Transverse colon (tissue), 4 donors: Measurements from ENCODE around the gene MAP1A. TPM values are rescaled to one million over a fixed set of nuclear protein-coding genes. Genes with fewer than 3 reads are reported as not detected.

ENCODE experiments used
- DNase-seq: peaks from one replicate; pipeline ENCODE4 v3.0.0-alpha.2; 2019
- H3K27ac ChIP-seq, 4 donors: fragments of 200-600 bp; sonication (generic); 2 replicates each; pipeline ENCODE4 v1.5.1; 2016 to 2018; ENCODE audit warnings: inconsistent platforms in 4 of 4
- H3K27me3 ChIP-seq: fragments of 200-600 bp; sonication (generic); 2 replicates; pipeline ENCODE4 v1.5.1; 2017; ENCODE audit warnings: inconsistent platforms
- H3K36me3 ChIP-seq, 4 donors: fragments of 200-600 bp; sonication (generic); 2 replicates each; pipeline ENCODE4 v1.5.1; 2017 to 2019; ENCODE audit warnings: inconsistent platforms in 4 of 4
- H3K4me1 ChIP-seq, 4 donors: fragments of 200-600 bp; sonication (generic); 2 replicates each; pipeline ENCODE4 v1.5.1; 2017 to 2020; ENCODE audit warnings: inconsistent platforms in 4 of 4
- H3K4me3 ChIP-seq, 4 donors: fragments of 200-600 bp; sonication (generic); 1 replicate in 1 of 4; 2 replicates in 3 of 4; pipeline versions ENCODE4 v1.5.1 to v1.6.1; 2017 to 2019; ENCODE audit warnings: inconsistent platforms in 4 of 4
- H3K9me3 ChIP-seq, 2 donors: fragments of 200-600 bp; sonication (generic); 2 replicates each; pipeline ENCODE4 v1.5.1; 2017 to 2019; ENCODE audit warnings: inconsistent platforms in 2 of 2
- EP300 ChIP-seq: sonication (generic); formaldehyde crosslinking; IDR thresholded peaks from one replicate; pipeline ENCODE4 v1.6.1; 2017; ENCODE audit warnings: antibody characterized with exemption, low read depth
- POLR2A ChIP-seq: fragments of 450-650 bp; IDR thresholded peaks from one replicate; pipeline ENCODE4 v1.6.1; 2016; ENCODE audit warnings: antibody characterized with exemption, mild to moderate bottlenecking, moderate library complexity
- POLR2AphosphoS5 ChIP-seq, 3 donors: sonication (generic); formaldehyde crosslinking; IDR thresholded peaks; one replicate each; pipeline ENCODE4 v1.6.1; 2016; ENCODE audit warnings: antibody characterized with exemption in 3 of 3
- WGBS, 2 donors: methylation state at CpG; one replicate each; pipeline ENCODE4 v1.1.5; 2018; ENCODE audit warnings: low coverage in 1 of 2; 5-methylcytosine and 5-hydroxymethylcytosine counted together
- in situ Hi-C, 4 donors: fragments of 200-750 bp; cut with MboI; loops; one replicate each; pipeline versions ENCODE4 v1.15.0 to v1.15.1; 2017; ENCODE audit warnings: low sequenced_read_pairs in 3 of 4, low pct_ligation_motif_present in 1 of 4, low pct_unique_long_range_greater_than_20kb in 1 of 4
- intact Hi-C: fragments of 100-400 bp; cut with DNase I; formaldehyde crosslinking; loops from one replicate; pipeline ENCODE4 v1.15.1; 2023; ENCODE audit warnings: low total_unique reads
- total RNA-seq, 4 donors: library from RNA; depleted of rRNA; stranded (reverse); fragments of >200 nt; gene quantifications; one replicate each; pipeline ENCODE4 v1.1.0, GENCODE V29; 2016
- TF ChIP-seq, protein P1 (sequence below), 5 experiments: fragments of 200-600 bp in 3 of 5; fragments of 450-650 bp in 2 of 5; sonication (generic) in 3 of 5; IDR thresholded peaks; 1 replicate in 2 of 5; 2 replicates in 3 of 5; pipeline ENCODE4 v1.5.1; 2016 to 2017; ENCODE audit warnings: antibody characterized with exemption in 5 of 5, inconsistent platforms in 3 of 5, mild to moderate bottlenecking in 2 of 5, moderate library complexity in 1 of 5

Gene MAP1A
- total RNA-seq, 4 donors from 2014 or later: 6.3 to 14.6 (median 9.8) TPM

DNA sequence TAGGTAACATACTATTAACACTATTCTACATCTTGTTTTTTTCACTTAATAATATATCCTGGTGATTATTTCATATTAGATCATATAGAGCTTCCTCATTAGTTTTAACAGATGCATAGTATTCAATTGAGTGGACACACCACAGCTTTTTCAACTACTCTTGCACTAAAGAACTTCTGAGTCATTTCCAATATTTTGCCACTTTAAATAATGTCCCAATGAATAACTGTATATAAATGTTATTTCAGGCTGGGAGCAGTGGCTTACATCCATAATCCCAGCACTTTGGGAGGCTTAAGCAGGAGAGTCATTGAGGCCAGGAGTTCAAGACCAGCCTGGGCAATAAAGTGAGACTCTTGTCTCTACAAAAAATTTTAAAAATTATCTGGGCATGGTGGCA lies 26.9 kb downstream of the MAP1A start:
- H3K36me3 ChIP-seq: peaks cover 0 to 14% (median 5%) of the 10 kb centered on the region in 4 donors
- peaks cover 0 to 4% of the 10 kb centered on the region in 2 donors for H3K9me3 ChIP-seq
- H3K27me3 ChIP-seq: no peaks in the 10 kb centered on the region
- TF ChIP-seq EP300 (no peak), POLR2A (no peak), POLR2AphosphoS5 (IDR thresholded peaks at IDR 0.05) (no peak)
- TF ChIP-seq, protein P1, sequence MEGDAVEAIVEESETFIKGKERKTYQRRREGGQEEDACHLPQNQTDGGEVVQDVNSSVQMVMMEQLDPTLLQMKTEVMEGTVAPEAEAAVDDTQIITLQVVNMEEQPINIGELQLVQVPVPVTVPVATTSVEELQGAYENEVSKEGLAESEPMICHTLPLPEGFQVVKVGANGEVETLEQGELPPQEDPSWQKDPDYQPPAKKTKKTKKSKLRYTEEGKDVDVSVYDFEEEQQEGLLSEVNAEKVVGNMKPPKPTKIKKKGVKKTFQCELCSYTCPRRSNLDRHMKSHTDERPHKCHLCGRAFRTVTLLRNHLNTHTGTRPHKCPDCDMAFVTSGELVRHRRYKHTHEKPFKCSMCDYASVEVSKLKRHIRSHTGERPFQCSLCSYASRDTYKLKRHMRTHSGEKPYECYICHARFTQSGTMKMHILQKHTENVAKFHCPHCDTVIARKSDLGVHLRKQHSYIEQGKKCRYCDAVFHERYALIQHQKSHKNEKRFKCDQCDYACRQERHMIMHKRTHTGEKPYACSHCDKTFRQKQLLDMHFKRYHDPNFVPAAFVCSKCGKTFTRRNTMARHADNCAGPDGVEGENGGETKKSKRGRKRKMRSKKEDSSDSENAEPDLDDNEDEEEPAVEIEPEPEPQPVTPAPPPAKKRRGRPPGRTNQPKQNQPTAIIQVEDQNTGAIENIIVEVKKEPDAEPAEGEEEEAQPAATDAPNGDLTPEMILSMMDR (IDR thresholded peaks at IDR 0.05): no peak
- no peak overlapping the region for H3K27ac ChIP-seq
- DNase-seq: no peak
- intact Hi-C loops: no loop called here
- no peaks in the 10 kb centered on the region for H3K4me1 ChIP-seq
- H3K4me3 ChIP-seq: no peak overlapping the region
- in situ Hi-C loops: no loop called here

DNA sequence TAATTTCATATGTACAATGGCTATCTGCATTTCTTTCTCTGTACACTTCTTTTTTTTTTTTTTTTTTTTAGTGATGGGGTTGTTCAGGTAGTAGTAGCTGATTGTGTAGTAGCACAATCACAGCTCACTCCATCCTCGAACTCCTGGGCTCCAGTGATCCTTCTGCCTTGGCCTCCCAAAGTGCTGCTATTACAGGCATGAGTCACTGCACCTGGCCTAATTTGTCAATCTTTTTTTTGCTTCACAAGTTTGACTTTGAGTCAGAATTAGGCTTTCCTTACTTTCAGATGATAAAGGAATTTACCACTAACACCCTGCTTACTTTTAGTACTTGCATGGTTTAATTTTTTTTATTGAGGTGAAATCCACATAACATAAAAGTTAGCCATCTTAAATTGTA lies 28.0 kb downstream of the MAP1A start:
- Histone ChIP-seq H3K36me3 (peaks cover 0 to 14% (median 5%) of the 10 kb centered on the region in 4 donors), H3K4me3 (no peak overlapping the region), H3K27ac (no peak overlapping the region), H3K27me3 (no peaks in the 10 kb centered on the region), H3K9me3 (peaks cover 0 to 4% of the 10 kb centered on the region in 2 donors), H3K4me1 (no peaks in the 10 kb centered on the region)
- TF ChIP-seq EP300: no peak
- no peak for TF ChIP-seq POLR2A
- TF ChIP-seq, protein P1 (IDR thresholded peaks at IDR 0.05): no peak
- no peak for TF ChIP-seq POLR2AphosphoS5 (IDR thresholded peaks at IDR 0.05)
- in situ Hi-C loops (no loop called here), intact Hi-C loops (no loop called here)
- 89 to 100% methylated on average over 1 of the region's 1 CpG for WGBS, 2 donors
- no peak for DNase-seq

DNA sequence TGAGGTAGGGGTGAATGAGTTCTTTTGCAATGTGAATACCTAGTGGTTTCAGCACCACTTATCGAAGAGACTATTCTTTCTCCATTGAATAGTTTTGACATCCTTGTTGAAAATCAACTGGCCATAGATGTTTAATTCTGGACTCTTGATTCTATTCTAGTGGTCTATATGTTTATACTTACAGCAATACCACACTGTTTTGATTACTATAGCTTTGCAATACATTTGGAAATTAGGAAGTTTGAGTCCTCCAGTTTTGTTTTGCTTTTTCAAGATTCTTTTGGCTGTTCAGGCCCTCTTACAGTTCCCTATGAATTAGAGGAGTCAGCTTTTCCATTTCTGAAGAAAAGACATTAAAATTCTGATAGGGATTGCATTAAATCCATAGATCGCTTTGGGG lies 30.1 kb downstream of the MAP1A start:
- H3K27me3 ChIP-seq: no peaks in the 10 kb centered on the region
- TF ChIP-seq, protein P1 (IDR thresholded peaks at IDR 0.05): no peak
- no peak for TF ChIP-seq POLR2A
- TF ChIP-seq POLR2AphosphoS5 (IDR thresholded peaks at IDR 0.05): no peak
- TF ChIP-seq EP300: no peak
- H3K4me3 ChIP-seq: no peak overlapping the region
- H3K9me3 ChIP-seq: peaks cover 0 to 4% of the 10 kb centered on the region in 2 donors
- H3K4me1 ChIP-seq: no peaks in the 10 kb centered on the region
- no peak for DNase-seq
- in situ Hi-C loops (no loop called here), intact Hi-C loops (no loop called here)
- peaks cover 0 to 14% (median 5%) of the 10 kb centered on the region in 4 donors for H3K36me3 ChIP-seq
- H3K27ac ChIP-seq: no peak overlapping the region
- WGBS, 2 donors: 96 to 97% methylated on average over 2 of the region's 2 CpGs

DNA sequence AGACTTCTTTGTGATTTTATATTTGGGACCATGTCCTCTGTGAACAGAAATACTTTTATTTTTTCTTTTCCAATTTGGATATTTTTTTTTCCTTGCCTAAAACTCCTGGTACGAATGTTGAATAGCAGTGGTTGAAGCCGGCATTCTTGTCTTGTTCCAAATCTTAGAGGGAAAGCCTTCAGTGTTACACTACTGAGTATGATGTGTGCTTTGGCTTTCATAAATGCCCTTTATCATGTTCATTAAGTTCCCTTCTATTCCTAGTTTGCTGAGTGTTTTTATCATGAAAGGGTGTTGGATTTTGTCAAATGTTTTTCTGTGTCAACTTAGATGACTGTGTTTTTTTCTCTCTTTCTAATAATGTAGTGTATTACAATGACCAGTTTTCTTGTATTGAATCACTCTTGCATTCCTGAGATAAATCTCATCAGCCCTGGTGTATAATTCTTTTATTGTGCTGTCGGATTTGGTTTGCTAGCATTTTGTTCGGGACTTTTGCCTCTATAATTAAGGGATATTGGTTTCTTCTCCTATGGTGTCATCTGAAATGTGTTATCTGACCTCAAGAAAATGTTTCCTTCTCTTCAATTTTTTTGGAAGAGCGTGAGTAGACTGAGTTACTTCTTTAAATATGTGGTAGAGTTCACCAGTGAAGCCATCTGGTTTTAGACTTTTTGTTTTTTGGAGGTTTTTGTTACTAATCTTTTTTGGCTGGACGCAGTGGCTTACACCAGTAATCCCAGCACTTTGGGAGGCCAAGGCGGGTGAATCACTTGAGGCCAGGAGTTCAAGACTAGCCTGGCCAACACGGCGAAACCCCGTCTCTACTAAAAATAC lies 33.3 kb downstream of the MAP1A start:
- Histone ChIP-seq H3K36me3 (peaks cover 0 to 14% (median 5%) of the 10 kb centered on the region in 4 donors), H3K27me3 (no peaks in the 10 kb centered on the region), H3K4me3 (no peak overlapping the region), H3K4me1 (no peaks in the 10 kb centered on the region), H3K9me3 (peaks cover 0 to 4% of the 10 kb centered on the region in 2 donors), H3K27ac (no peak overlapping the region)
- in situ Hi-C loops (no loop called here), intact Hi-C loops (no loop called here)
- no peak for TF ChIP-seq POLR2A
- TF ChIP-seq POLR2AphosphoS5 (IDR thresholded peaks at IDR 0.05): no peak
- TF ChIP-seq, protein P1 (IDR thresholded peaks at IDR 0.05): no peak
- TF ChIP-seq EP300: no peak
- no peak for DNase-seq
- WGBS, 2 donors: 77 to 90% methylated on average over 5 to 10 of the region's 10 CpGs
